GM12878 (cell line): ENCODE measurements around the gene PDPK1. TPM values are rescaled to one million over a fixed set of nuclear protein-coding genes. Genes with fewer than 3 reads are reported as not detected.
A peak's percentile ranks its signal among the peaks of the same experiment; 100 is the strongest.

Source experiments
- ASH2L ChIP-seq: fragments of 300-600, 200-600 bp; sonication (generic); IDR thresholded peaks from 2 replicates; pipeline ENCODE4 v1.6.1; 2017; ENCODE audit warnings: low read depth, mild to moderate bottlenecking, borderline replicate concordance
- BRCA1 ChIP-seq: IDR thresholded peaks from 2 replicates; pipeline ENCODE4 v1.6.1; 2011; ENCODE audit warnings: low read depth, low read length, improper control_type of control experiment
- CBX3 ChIP-seq: fragments of 200-600 bp; sonication (generic); IDR thresholded peaks from 2 replicates; pipeline ENCODE4 v1.6.1; 2016; ENCODE audit warnings: low read depth, borderline replicate concordance
- CEBPB ChIP-seq, 2 experiments: fragments of 150-350 bp in 1 of 2; IDR thresholded peaks; 2 replicates each; pipeline ENCODE4 v1.6.1; 2012 to 2014; ENCODE audit warnings: low read depth in 2 of 2, low read length in 2 of 2, borderline replicate concordance in 1 of 2, inconsistent platforms in 1 of 2
- GABPA ChIP-seq: IDR thresholded peaks from 2 replicates; pipeline ENCODE4 v1.6.1; 2014; ENCODE audit warnings: antibody characterized with exemption, low read depth, mild to moderate bottlenecking, inconsistent platforms
- NBN ChIP-seq: fragments of 450-650 bp; IDR thresholded peaks from 2 replicates; pipeline ENCODE4 v1.6.1; 2016
- PML ChIP-seq: IDR thresholded peaks from 2 replicates; pipeline ENCODE4 v1.6.1; 2012; ENCODE audit warnings: low read length, inconsistent platforms
- PRDM15 ChIP-seq: fragments of 450-650 bp; formaldehyde crosslinking; IDR thresholded peaks from 2 replicates; pipeline ENCODE4 v1.4.0; 2020; ENCODE audit warnings: mild to moderate bottlenecking, moderate library complexity
- RELA ChIP-seq: fragments of 450-650 bp; IDR thresholded peaks from 2 replicates; pipeline ENCODE4 v1.8.0; 2014; ENCODE audit warnings: borderline replicate concordance; ENCODE audit not compliant: partially characterized antibody
- SMC3 ChIP-seq: IDR thresholded peaks from 2 replicates; pipeline ENCODE4 v1.6.1; 2011; ENCODE audit warnings: low read length, improper control_type of control experiment, borderline replicate concordance
- SREBF2 ChIP-seq: IDR thresholded peaks from 2 replicates; pipeline ENCODE4 v1.6.1; 2012; ENCODE audit warnings: mild to moderate bottlenecking, low read length
- SUPT20H ChIP-seq: IDR thresholded peaks from 2 replicates; pipeline ENCODE4 v1.6.1; 2011; ENCODE audit warnings: low read depth, mild to moderate bottlenecking, low read length, moderate library complexity, borderline replicate concordance; ENCODE audit not compliant: control insufficient read depth
- TCF7 ChIP-seq: IDR thresholded peaks from 2 replicates; pipeline ENCODE4 v1.6.1; 2014; ENCODE audit warnings: antibody characterized with exemption, borderline replicate concordance
- ZBTB33 ChIP-seq: fragments of 450-650 bp; IDR thresholded peaks from 2 replicates; pipeline ENCODE4 v1.6.1; 2017; ENCODE audit warnings: mild to moderate bottlenecking
- polyA plus RNA-seq, 11 experiments: library from polyadenylated mRNA; depleted of rRNA in 4 of 11; unstranded in 6 of 11; stranded (reverse) in 5 of 11; fragments of >200 nt; fragmentation: Nextera tagmentation in 4 of 11; fragmentation: Illumina TruSeq in 1 of 11; extraction: Ambion mirVana in 4 of 11; extraction: Trizol in 1 of 11; gene quantifications; 1 replicate in 1 of 11; 2 replicates in 10 of 11; pipeline versions ENCODE4 v1.2.1 to v1.2.3, GENCODE V29; 2011 to 2016; ENCODE audit warnings: inconsistent platforms in 2 of 11, missing spikeins in 2 of 11, low read depth in 1 of 11
- total RNA-seq, 4 experiments: library from RNA; depleted of rRNA in 3 of 4; stranded (reverse); fragments of >200 nt in 3 of 4; fragmentation: Illumina TruSeq in 1 of 4; extraction: Trizol in 1 of 4; gene quantifications; 2 replicates each; pipeline versions ENCODE4 v1.2.1 to v1.2.3, GENCODE V29; 2013 to 2021
- TF ChIP-seq, protein P1 (sequence below): fragments of 450-650 bp; IDR thresholded peaks from 2 replicates; pipeline ENCODE4 v1.6.1; 2016; ENCODE audit warnings: mild to moderate bottlenecking
- TF ChIP-seq, protein P2 (sequence below): IDR thresholded peaks from 2 replicates; pipeline ENCODE4 v1.6.1; 2012; ENCODE audit warnings: low read length, inconsistent platforms
- TF ChIP-seq, protein P3 (sequence below): fragments of 450-650 bp; IDR thresholded peaks from 2 replicates; pipeline ENCODE4 v1.6.1; 2017; ENCODE audit warnings: antibody characterized with exemption, mild to moderate bottlenecking, moderate library complexity
- TF ChIP-seq, protein P4 (sequence below): IDR thresholded peaks from 2 replicates; pipeline ENCODE4 v1.6.1; 2012; ENCODE audit warnings: low read depth, low read length, improper control_type of control experiment

Gene PDPK1
- total and polyA plus RNA-seq, 10 of the 15 experiments (the other 5 are each of a cell fraction or from before 2014, with no cell fraction given), result 3.9 to 41.3 (median 25.5) TPM

GRCh38 chr16:2520097-2520783, 17.6 kb upstream of the PDPK1 start, which contains the start of gene AMDHD2 (continued):
- TF ChIP-seq SUPT20H (no peak), CBX3 (no peak), PRDM15 (CRISPR knock-in tag) (no peak), SREBF2 (no peak), TCF7 (no peak), RELA (peak; percentile 91), NBN (no peak), GABPA (no peak), BRCA1 (peak; percentile 43), ASH2L (no peak), CEBPB (IDR thresholded peaks at IDR 0.05; ENCODE audit: borderline replicate concordance in 1 of 2, low read depth in 2 of 2, low read length in 2 of 2) (no peak), SMC3 (no peak), PML (no peak), ZBTB33 (no peak)
- TF ChIP-seq, protein P1, sequence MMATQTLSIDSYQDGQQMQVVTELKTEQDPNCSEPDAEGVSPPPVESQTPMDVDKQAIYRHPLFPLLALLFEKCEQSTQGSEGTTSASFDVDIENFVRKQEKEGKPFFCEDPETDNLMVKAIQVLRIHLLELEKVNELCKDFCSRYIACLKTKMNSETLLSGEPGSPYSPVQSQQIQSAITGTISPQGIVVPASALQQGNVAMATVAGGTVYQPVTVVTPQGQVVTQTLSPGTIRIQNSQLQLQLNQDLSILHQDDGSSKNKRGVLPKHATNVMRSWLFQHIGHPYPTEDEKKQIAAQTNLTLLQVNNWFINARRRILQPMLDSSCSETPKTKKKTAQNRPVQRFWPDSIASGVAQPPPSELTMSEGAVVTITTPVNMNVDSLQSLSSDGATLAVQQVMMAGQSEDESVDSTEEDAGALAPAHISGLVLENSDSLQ, result no peak
- TF ChIP-seq, protein P2, sequence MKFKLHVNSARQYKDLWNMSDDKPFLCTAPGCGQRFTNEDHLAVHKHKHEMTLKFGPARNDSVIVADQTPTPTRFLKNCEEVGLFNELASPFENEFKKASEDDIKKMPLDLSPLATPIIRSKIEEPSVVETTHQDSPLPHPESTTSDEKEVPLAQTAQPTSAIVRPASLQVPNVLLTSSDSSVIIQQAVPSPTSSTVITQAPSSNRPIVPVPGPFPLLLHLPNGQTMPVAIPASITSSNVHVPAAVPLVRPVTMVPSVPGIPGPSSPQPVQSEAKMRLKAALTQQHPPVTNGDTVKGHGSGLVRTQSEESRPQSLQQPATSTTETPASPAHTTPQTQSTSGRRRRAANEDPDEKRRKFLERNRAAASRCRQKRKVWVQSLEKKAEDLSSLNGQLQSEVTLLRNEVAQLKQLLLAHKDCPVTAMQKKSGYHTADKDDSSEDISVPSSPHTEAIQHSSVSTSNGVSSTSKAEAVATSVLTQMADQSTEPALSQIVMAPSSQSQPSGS, result no peak
- TF ChIP-seq, protein P3, sequence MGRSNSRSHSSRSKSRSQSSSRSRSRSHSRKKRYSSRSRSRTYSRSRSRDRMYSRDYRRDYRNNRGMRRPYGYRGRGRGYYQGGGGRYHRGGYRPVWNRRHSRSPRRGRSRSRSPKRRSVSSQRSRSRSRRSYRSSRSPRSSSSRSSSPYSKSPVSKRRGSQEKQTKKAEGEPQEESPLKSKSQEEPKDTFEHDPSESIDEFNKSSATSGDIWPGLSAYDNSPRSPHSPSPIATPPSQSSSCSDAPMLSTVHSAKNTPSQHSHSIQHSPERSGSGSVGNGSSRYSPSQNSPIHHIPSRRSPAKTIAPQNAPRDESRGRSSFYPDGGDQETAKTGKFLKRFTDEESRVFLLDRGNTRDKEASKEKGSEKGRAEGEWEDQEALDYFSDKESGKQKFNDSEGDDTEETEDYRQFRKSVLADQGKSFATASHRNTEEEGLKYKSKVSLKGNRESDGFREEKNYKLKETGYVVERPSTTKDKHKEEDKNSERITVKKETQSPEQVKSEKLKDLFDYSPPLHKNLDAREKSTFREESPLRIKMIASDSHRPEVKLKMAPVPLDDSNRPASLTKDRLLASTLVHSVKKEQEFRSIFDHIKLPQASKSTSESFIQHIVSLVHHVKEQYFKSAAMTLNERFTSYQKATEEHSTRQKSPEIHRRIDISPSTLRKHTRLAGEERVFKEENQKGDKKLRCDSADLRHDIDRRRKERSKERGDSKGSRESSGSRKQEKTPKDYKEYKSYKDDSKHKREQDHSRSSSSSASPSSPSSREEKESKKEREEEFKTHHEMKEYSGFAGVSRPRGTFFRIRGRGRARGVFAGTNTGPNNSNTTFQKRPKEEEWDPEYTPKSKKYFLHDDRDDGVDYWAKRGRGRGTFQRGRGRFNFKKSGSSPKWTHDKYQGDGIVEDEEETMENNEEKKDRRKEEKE, result no peak
- TF ChIP-seq, protein P4, sequence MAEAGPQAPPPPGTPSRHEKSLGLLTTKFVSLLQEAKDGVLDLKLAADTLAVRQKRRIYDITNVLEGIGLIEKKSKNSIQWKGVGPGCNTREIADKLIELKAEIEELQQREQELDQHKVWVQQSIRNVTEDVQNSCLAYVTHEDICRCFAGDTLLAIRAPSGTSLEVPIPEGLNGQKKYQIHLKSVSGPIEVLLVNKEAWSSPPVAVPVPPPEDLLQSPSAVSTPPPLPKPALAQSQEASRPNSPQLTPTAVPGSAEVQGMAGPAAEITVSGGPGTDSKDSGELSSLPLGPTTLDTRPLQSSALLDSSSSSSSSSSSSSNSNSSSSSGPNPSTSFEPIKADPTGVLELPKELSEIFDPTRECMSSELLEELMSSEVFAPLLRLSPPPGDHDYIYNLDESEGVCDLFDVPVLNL, result peak; percentile 74
